GM20000 (cell line): ENCODE results near the gene GBGT1.
A peak's percentile ranks its signal among the peaks of the same experiment; 100 is the strongest.

Source experiments
- DNase-seq: peaks from one replicate; pipeline ENCODE4 v3.0.0; 2012; ENCODE audit warnings: low spot score
- CTCF ChIP-seq: IDR thresholded peaks from 2 replicates; pipeline ENCODE4 v1.5.1; 2012; ENCODE audit warnings: mild to moderate bottlenecking, control low read depth; ENCODE audit errors: extremely low read depth, missing control alignments

Gene GBGT1

GRCh38 chr9:133149130-133150015 lies 14.3 kb downstream of the GBGT1 start:
- no peak for TF ChIP-seq CTCF

GRCh38 chr9:133148199-133149129 lies 15.2 kb downstream of the GBGT1 start:
- TF ChIP-seq CTCF = no peak
- peak; percentile 53 for DNase-seq

More at GRCh38 chr9:133149130-133150015, 14.3 kb downstream of the GBGT1 start:
- DNase-seq = peak; percentile 99

- DNase-seq = peak; percentile 87
- TF ChIP-seq CTCF = peak; percentile 94
These were observed 16.1 kb downstream of the GBGT1 start for GRCh38 chr9:133147412-133148198.

- DNase-seq = no peak
These were observed 16.8 kb downstream of the GBGT1 start for GRCh38 chr9:133146746-133147411.

GRCh38 chr9:133144904-133145851 lies 18.5 kb downstream of the GBGT1 start:
- no peak for TF ChIP-seq CTCF
- no peak for DNase-seq

More at GRCh38 chr9:133146746-133147411, 16.8 kb downstream of the GBGT1 start:
- no peak for TF ChIP-seq CTCF
